Aorta (tissue), 5 donors: ENCODE results near the gene CCDC40. TPM values are rescaled to one million over a fixed set of nuclear protein-coding genes. Genes with fewer than 3 reads are reported as not detected.

Source experiments
- ATAC-seq: fragments of 200-7000 bp; cut with Tn5 transposase; one replicate; pipeline ENCODE4 v1.9.1; 2022; ENCODE audit warnings: moderate library complexity; ENCODE audit not compliant: low FRiP score
- DNase-seq, 2 donors: peaks; one replicate each; pipeline ENCODE4 v3.0.0-alpha.2; 2020
- H3K27ac ChIP-seq, 2 donors: one replicate each; pipeline ENCODE4 v1.5.1; 2013; ENCODE audit warnings: low read length in 2 of 2, mild to moderate bottlenecking in 2 of 2, moderate library complexity in 2 of 2, control low read depth in 1 of 2, inconsistent platforms in 1 of 2, low read depth in 1 of 2
- H3K27me3 ChIP-seq, 2 donors: one replicate each; pipeline ENCODE4 v1.6.1; 2013; ENCODE audit warnings: control low read depth in 1 of 2, low read length in 1 of 2, mild to moderate bottlenecking in 1 of 2, moderate library complexity in 1 of 2; ENCODE audit not compliant: insufficient read depth in 2 of 2, control insufficient read depth in 1 of 2
- H3K36me3 ChIP-seq, 2 donors: one replicate each; pipeline ENCODE4 v1.6.1; 2013; ENCODE audit warnings: control low read depth in 1 of 2, low read length in 1 of 2, mild to moderate bottlenecking in 1 of 2; ENCODE audit not compliant: insufficient read depth in 2 of 2, control insufficient read depth in 1 of 2
- H3K4me1 ChIP-seq, 2 donors: one replicate each; pipeline ENCODE4 v1.6.1; 2013; ENCODE audit warnings: low read length in 2 of 2, control low read depth in 1 of 2, mild to moderate bottlenecking in 1 of 2, moderate library complexity in 1 of 2; ENCODE audit not compliant: insufficient read depth in 2 of 2, control insufficient read depth in 1 of 2
- H3K4me3 ChIP-seq, 2 donors: one replicate each; pipeline ENCODE4 v1.5.1; 2013; ENCODE audit warnings: low read length in 2 of 2, control low read depth in 1 of 2, mild to moderate bottlenecking in 1 of 2
- H3K9me3 ChIP-seq: one replicate; pipeline ENCODE4 v1.6.1; 2013; ENCODE audit warnings: mild to moderate bottlenecking, low read length; ENCODE audit not compliant: control insufficient read depth
- WGBS, 2 donors: extraction: QIAGEN DNeasy Blood & Tissue Kit; methylation state at CpG; one replicate each; pipeline ENCODE4 v1.1.7; 2013; 5-methylcytosine and 5-hydroxymethylcytosine counted together
- intact Hi-C, 2 donors: fragments of 100-400 bp; cut with DNase I; formaldehyde crosslinking; loops; one replicate each; pipeline versions ENCODE4 v1.14.2 to v1.15.0; 2022
- microRNA-seq, 2 donors: library from miRNA; unstranded; fragments of <30 nt; microRNA quantifications; one replicate each; pipeline ENCODE4 v1.2.0, GENCODE V29; 2020
- polyA plus RNA-seq, 2 donors: library from polyadenylated mRNA; stranded (reverse); fragments of 200-250 nt; gene quantifications; one replicate each; pipeline ENCODE4 v1.2.3, GENCODE V29; 2013
- total RNA-seq, 2 donors: library from RNA; stranded (reverse); fragmentation: NEBNext Ultra II Directional; extraction: Animal tissue kit (Norgen Biotek cat#: 25700); gene quantifications; one replicate each; pipeline ENCODE4 v1.2.1, GENCODE V29; 2021
- donor health status: healthy with polysubstance abuse.
- donor health status: Bipolar disorder and iron deficiency.
- donor health status: DM: no; HTN: no; CAD: no.
- donor health status: DM: no; HTN: no; CAD: no.
- donor health status: DM: yes; HTN: yes; CAD: no.

The CCDC40 gene
- total and polyA plus RNA-seq, 4 donors = 2.6 to 11.3 (median 5.1) TPM

- ATAC-seq (peak; percentile 33), DNase-seq (no peak)
- Histone ChIP-seq H3K27ac (peak overlapping the region in 1 of 2 donors; percentile 14), H3K4me1 (peaks cover 0 to 2% of the 10 kb centered on the region in 2 donors), H3K36me3 (peaks cover 2 to 8% of the 10 kb centered on the region in 2 donors), H3K27me3 (no peaks in the 10 kb centered on the region), H3K9me3 (no peaks in the 10 kb centered on the region), H3K4me3 (peak overlapping the region; percentile 60 to 79)
- intact Hi-C loops = loop anchor here (5.0 to 10.0 kb wide), 2 partner anchors 44 to 108 kb away; partner anchors contain the start of gene GAA (in 1 of the 2)
- 0% methylated on average over 50 to 69 of the region's 69 CpGs for WGBS, 2 donors
Measured at GRCh38 chr17:80146121-80147034, 109.9 kb downstream of the CCDC40 start.

- Histone ChIP-seq H3K36me3 (peaks cover 2 to 8% of the 10 kb centered on the region in 2 donors), H3K4me3 (peak within 1 kb of the TSS; percentile 72 to 79), H3K9me3 (no peaks in the 10 kb centered on the region), H3K4me1 (peaks cover 0 to 2% of the 10 kb centered on the region in 2 donors), H3K27me3 (no peaks in the 10 kb centered on the region), H3K27ac (peak within 1 kb of the TSS; percentile 2 to 25)
- intact Hi-C loops = loop anchor here (5.0 to 10.0 kb wide), 2 partner anchors 45 to 108 kb away; partner anchors contain the start of gene GAA (in 1 of the 2)
- peak; percentile 97 for ATAC-seq
- peak; percentile 99 for DNase-seq
- 0% methylated on average over 85 to 90 of the region's 90 CpGs for WGBS, 2 donors
Measured at GRCh38 chr17:80147035-80147822, 110.8 kb downstream of the CCDC40 start, which contains the start of gene EIF4A3. Gene EIF4A3 (minus strand): TSS chr17:80147128. CDS start chr17:80146961, 167 bp downstream.

Small RNAs within 50 kb of the gene (microRNA-seq; reads per million reads assigned to microRNA genes)
- gene MIR1268B = 0 reads per million in 2 donors

Other genes starting within 250 kb of the CCDC40 start
- 1 to 10 TPM; 5.3 to 6.2 TPM for gene CBX8, start 239.6 kb upstream of the CCDC40 start, total RNA-seq
- gene CBX8, start 239.6 kb upstream of the CCDC40 start, polyA plus RNA-seq = 1 to 10 TPM; 1.4 to 2.4 TPM
- gene CBX4, start 197.2 kb upstream of the CCDC40 start, total RNA-seq = 10 to 100 TPM; 10.7 to 13.4 TPM
- gene CBX4, start 197.2 kb upstream of the CCDC40 start, polyA plus RNA-seq = 1 to 10 TPM; 2.5 to 8.0 TPM
- gene TBC1D16, start 770 bp upstream of the CCDC40 start, total RNA-seq = 10 to 100 TPM; 42.5 to 43.6 TPM
- 10 to 100 TPM in 1 of 2 donors, 1 to 10 TPM in 1; 6.4 to 12.8 TPM for gene TBC1D16, start 770 bp upstream of the CCDC40 start, polyA plus RNA-seq
- 10 to 100 TPM; 48.0 to 82.2 TPM for gene GAA, start 64.9 kb downstream of the CCDC40 start, total RNA-seq
- gene GAA, start 64.9 kb downstream of the CCDC40 start, polyA plus RNA-seq = 10 to 100 TPM; 24.8 to 43.6 TPM
- 10 to 100 TPM; 44.6 to 65.8 TPM for gene EIF4A3, start 110.5 kb downstream of the CCDC40 start, total RNA-seq
- gene EIF4A3, start 110.5 kb downstream of the CCDC40 start, polyA plus RNA-seq = 10 to 100 TPM; 40.2 to 42.9 TPM
- under 1 TPM; 0.33 to 0.55 TPM for gene CARD14, start 133.4 kb downstream of the CCDC40 start, total RNA-seq
- under 1 TPM; 0.13 to 0.38 TPM for gene CARD14, start 133.4 kb downstream of the CCDC40 start, polyA plus RNA-seq
- gene SGSH, start 183.7 kb downstream of the CCDC40 start, total RNA-seq = 10 to 100 TPM; 36.0 to 61.3 TPM
- gene SGSH, start 183.7 kb downstream of the CCDC40 start, polyA plus RNA-seq = 10 to 100 TPM; 11.1 to 49.4 TPM
- gene SLC26A11, start 183.8 kb downstream of the CCDC40 start, total RNA-seq = 10 to 100 TPM; 14.3 to 34.0 TPM
- 10 to 100 TPM in 1 of 2 donors, 1 to 10 TPM in 1; 7.3 to 20.7 TPM for gene SLC26A11, start 183.8 kb downstream of the CCDC40 start, polyA plus RNA-seq
- gene RNF213, start 224.2 kb downstream of the CCDC40 start, total RNA-seq = 100 to 1,000 TPM; 160 to 231 TPM
- gene RNF213, start 224.2 kb downstream of the CCDC40 start, polyA plus RNA-seq = 10 to 100 TPM; 18.7 to 49.3 TPM